Measurements from ENCODE around the gene CCR6.

The CCR6 gene

GRCh38 chr6:167140589-167141474 is 17.9 kb downstream of the CCR6 start:
- peak; percentile 18 for DNase-seq (ENCODE audit: low read depth, low spot score)
- in situ Hi-C loops (cut with HindIII; ENCODE audit: low sequenced_read_pairs): no loop called here
- H3K4me3 ChIP-seq (ENCODE audit: low read depth, low read length): no peak overlapping the region
- no peak for TF ChIP-seq CTCF (IDR thresholded peaks at IDR 0.05; ENCODE audit: low read depth, low read length)

- H3K4me3 ChIP-seq (ENCODE audit: low read depth, low read length): no peak overlapping the region
- in situ Hi-C loops (cut with HindIII; ENCODE audit: low sequenced_read_pairs): no loop called here
- TF ChIP-seq CTCF (IDR thresholded peaks at IDR 0.05; ENCODE audit: low read depth, low read length): peak; percentile 75
- peak; percentile 15 for DNase-seq (ENCODE audit: low read depth, low spot score)
These were observed 19.0 kb downstream of the CCR6 start for GRCh38 chr6:167141667-167142432.

GRCh38 chr6:167142433-167142761 is 19.5 kb downstream of the CCR6 start:
- no peak overlapping the region for H3K4me3 ChIP-seq (ENCODE audit: low read depth, low read length)
- TF ChIP-seq CTCF (IDR thresholded peaks at IDR 0.05; ENCODE audit: low read depth, low read length): no peak
- no peak for DNase-seq (ENCODE audit: low read depth, low spot score)
- in situ Hi-C loops (cut with HindIII; ENCODE audit: low sequenced_read_pairs): no loop called here

GRCh38 chr6:167143041-167143440 is 20.1 kb downstream of the CCR6 start:
- TF ChIP-seq CTCF (IDR thresholded peaks at IDR 0.05; ENCODE audit: low read depth, low read length): no peak
- in situ Hi-C loops (cut with HindIII; ENCODE audit: low sequenced_read_pairs): no loop called here
- H3K4me3 ChIP-seq (ENCODE audit: low read depth, low read length): no peak overlapping the region
- DNase-seq (ENCODE audit: low read depth, low spot score): no peak

GRCh38 chr6:167145461-167145860 is 22.6 kb downstream of the CCR6 start:
- H3K4me3 ChIP-seq (ENCODE audit: low read depth, low read length): no peak overlapping the region
- DNase-seq (ENCODE audit: low read depth, low spot score): no peak
- no peak for TF ChIP-seq CTCF (IDR thresholded peaks at IDR 0.05; ENCODE audit: low read depth, low read length)
- in situ Hi-C loops (cut with HindIII; ENCODE audit: low sequenced_read_pairs): no loop called here

GRCh38 chr6:167146135-167146534 is 23.2 kb downstream of the CCR6 start:
- TF ChIP-seq CTCF (IDR thresholded peaks at IDR 0.05; ENCODE audit: low read depth, low read length): no peak
- H3K4me3 ChIP-seq (ENCODE audit: low read depth, low read length): no peak overlapping the region
- DNase-seq (ENCODE audit: low read depth, low spot score): no peak
- in situ Hi-C loops (cut with HindIII; ENCODE audit: low sequenced_read_pairs): no loop called here

All from astrocyte of the spinal cord (primary cell).